ENCODE measurements around the gene RSKR.
"Not testable (repeated sequence)": the region's sequence is repeated elsewhere in the genome, so short reads cannot be mapped to it uniquely, and the experiment has no call there.

RSKR gene

DNA sequence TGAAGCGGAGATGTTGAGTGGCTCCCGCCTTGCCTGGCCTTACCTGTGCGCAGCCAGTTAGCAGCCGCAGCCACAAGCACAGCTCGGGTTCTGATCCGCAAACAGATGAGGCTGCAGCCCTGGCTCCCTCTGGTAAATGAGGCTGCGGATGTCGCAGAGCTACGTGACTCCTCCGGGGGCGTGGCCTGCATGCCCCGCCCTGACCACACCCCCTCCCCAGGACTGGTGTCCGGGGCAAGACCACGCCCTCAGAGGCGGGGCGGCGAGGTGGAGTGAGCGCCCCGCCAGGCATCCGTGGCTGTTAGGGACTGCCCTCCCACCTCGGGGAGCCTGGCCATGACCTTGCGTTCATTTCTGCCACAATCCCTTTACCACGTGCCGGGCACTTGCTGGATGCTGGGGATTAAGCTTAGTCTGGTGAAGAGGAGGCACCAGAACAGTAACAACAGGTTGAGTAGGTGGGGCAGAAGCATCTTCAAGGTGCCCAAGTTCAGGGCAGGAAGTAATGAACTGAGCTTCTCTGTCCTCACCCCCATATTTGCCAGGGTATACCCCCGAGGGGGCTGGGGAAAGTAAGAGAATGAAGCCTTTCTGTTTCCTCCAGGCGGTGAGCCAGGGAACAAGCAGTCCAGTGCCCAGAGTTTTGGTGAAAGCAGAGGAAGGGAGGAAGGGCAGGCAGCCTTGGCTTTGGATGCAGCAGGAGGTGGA, 37.1 kb downstream of the RSKR start, which contains the start of gene ALDOC:
TSS of gene ALDOC (minus strand) at position 138 of the 708 bp plus-strand sequence. CDS start 1,363 bp downstream, outside the sequence.
- DNase-seq (ENCODE audit: low read depth): peak; percentile 90
- peak within 1 kb of the TSS; percentile 54 for H3K4me3 ChIP-seq (ENCODE audit: low read length)
- TF ChIP-seq, protein P1, sequence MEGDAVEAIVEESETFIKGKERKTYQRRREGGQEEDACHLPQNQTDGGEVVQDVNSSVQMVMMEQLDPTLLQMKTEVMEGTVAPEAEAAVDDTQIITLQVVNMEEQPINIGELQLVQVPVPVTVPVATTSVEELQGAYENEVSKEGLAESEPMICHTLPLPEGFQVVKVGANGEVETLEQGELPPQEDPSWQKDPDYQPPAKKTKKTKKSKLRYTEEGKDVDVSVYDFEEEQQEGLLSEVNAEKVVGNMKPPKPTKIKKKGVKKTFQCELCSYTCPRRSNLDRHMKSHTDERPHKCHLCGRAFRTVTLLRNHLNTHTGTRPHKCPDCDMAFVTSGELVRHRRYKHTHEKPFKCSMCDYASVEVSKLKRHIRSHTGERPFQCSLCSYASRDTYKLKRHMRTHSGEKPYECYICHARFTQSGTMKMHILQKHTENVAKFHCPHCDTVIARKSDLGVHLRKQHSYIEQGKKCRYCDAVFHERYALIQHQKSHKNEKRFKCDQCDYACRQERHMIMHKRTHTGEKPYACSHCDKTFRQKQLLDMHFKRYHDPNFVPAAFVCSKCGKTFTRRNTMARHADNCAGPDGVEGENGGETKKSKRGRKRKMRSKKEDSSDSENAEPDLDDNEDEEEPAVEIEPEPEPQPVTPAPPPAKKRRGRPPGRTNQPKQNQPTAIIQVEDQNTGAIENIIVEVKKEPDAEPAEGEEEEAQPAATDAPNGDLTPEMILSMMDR (conservative IDR thresholded peaks at IDR 0.05; ENCODE audit: low read length): no peak

DNA sequence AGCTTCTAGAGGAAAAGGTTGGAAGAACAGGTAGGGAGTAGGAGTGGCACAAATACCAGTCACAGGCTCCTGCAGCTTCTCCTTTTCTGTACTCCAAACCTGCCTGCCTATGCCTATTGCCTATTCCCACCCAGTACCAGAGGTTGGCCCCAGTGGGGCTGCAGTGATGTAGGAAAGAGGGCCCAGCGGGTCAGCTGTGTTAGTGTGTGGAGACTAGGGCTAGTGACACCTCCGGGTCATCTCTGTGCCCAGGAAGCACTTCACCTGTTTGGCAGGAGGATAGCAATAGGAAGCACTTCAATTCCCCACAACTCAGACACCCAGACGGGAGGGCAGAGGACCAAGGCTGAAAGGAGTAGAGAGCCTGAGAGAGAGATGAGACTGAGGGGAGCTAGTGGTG, 38.0 kb downstream of the RSKR start:
- not testable (repeated sequence) for H3K4me3 ChIP-seq (ENCODE audit: low read length); DNase-seq (ENCODE audit: low read depth)

DNA sequence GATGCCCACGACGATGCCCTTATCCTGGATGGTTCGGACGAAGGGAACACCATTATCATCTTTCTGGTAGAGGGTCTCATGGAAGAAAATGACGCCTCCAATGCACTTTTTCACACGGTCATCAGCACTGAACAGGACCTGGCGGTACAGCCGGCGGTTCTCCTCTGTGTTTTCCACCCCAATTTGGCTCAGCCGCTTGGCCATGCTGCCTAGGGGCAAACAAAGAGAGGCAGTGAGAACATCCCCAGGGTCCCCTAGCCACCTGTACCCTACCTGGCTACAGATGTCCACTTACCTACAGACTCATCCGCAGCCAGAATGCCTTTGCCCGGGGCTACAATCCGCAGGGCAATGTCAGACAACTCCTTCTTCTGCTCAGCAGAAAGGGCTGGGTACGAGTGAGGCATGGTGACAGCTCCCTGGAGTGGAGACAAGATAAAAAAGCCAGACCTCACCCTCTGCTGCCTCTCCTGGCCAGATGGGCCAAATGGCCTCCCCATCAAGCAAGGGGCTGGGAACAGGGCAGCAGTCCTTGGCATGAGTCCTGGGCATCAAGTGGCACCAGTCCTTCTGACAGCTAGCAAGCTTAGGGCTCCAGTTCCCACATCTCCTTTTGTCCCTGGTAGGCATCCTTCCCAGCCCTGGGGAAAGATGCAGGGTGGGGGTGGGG, 38.7 kb downstream of the RSKR start:
- no peak for DNase-seq (ENCODE audit: low read depth)
- no peak overlapping the region for H3K4me3 ChIP-seq (ENCODE audit: low read length)
- TF ChIP-seq, protein P1 (conservative IDR thresholded peaks at IDR 0.05; ENCODE audit: low read length): no peak

- TF ChIP-seq, protein P1 (conservative IDR thresholded peaks at IDR 0.05; ENCODE audit: low read length): no peak
- H3K4me3 ChIP-seq (ENCODE audit: low read length): no peak overlapping the region
- no peak for DNase-seq (ENCODE audit: low read depth)
These were observed 39.5 kb downstream of the RSKR start for GRCh38 chr17:28574526-28574925.

GRCh38 chr17:28573966-28574480, 40.0 kb downstream of the RSKR start:
- H3K4me3 ChIP-seq (ENCODE audit: low read length): no peak overlapping the region
- TF ChIP-seq, protein P1 (conservative IDR thresholded peaks at IDR 0.05; ENCODE audit: low read length): no peak
- no peak for DNase-seq (ENCODE audit: low read depth)

GRCh38 chr17:28573521-28573920, 40.5 kb downstream of the RSKR start:
- TF ChIP-seq, protein P1 (conservative IDR thresholded peaks at IDR 0.05; ENCODE audit: low read length): no peak
- H3K4me3 ChIP-seq (ENCODE audit: low read length): no peak overlapping the region
- DNase-seq (ENCODE audit: low read depth): no peak

- no peak for DNase-seq (ENCODE audit: low read depth)
- TF ChIP-seq, protein P1 (conservative IDR thresholded peaks at IDR 0.05; ENCODE audit: low read length): no peak
- H3K4me3 ChIP-seq (ENCODE audit: low read length): no peak overlapping the region
These were observed 41.0 kb downstream of the RSKR start for GRCh38 chr17:28573040-28573380.
